ENCODE results near the gene FEM1B. TPM values are rescaled to one million over a fixed set of nuclear protein-coding genes. Genes with fewer than 3 reads are reported as not detected.

FEM1B gene
- total RNA-seq, 1 donor, result 45.5 TPM

DNA sequence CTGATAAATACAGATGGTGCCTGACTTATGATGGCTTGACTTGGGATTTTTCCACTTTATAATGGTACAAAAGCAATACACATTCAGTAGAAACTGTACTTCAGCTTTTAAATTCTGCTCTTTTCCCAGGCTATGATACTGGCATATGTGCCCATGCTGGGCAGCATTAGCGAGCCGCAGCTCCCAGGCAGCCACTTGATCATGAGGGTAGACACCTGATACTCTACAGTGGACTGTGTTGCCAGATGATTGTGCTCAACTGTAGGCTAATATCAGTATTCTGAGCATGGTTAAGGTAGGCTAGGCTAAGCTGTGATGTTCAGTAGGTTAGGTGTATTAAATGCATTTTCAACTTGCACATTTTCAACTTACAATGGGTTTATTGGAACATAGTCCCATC, 17.7 kb upstream of the FEM1B start:
- no peak overlapping the region for H3K4me3 ChIP-seq (ENCODE audit: low read depth, low read length)
- no peak for TF ChIP-seq CTCF (IDR thresholded peaks at IDR 0.05; ENCODE audit: insufficient read depth, low read length)
- DNase-seq (ENCODE audit: low read depth), result no peak

GRCh38 chr15:68261241-68261640, 16.3 kb upstream of the FEM1B start:
- no peak overlapping the region for H3K4me3 ChIP-seq (ENCODE audit: low read depth, low read length)
- TF ChIP-seq CTCF (IDR thresholded peaks at IDR 0.05; ENCODE audit: insufficient read depth, low read length), result no peak
- DNase-seq (ENCODE audit: low read depth), result no peak

DNA sequence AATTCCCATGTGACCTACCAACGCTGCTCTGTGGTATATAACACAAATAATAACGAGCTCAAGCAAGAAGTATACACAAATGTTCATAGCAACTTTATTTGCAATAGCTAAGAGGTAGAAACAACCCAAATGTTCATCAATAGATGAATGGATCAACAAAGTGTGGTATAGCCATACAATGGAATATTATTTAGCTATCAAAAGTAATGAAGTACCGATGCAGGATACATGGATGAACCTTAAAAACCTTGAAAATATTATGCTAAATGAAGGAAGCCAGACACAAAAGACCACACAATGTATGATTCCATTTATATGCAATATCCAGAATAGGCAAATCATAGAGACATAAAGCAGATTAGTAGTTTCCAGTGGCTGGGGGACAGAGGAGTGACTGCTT, 15.6 kb upstream of the FEM1B start:
- no peak for TF ChIP-seq CTCF (IDR thresholded peaks at IDR 0.05; ENCODE audit: insufficient read depth, low read length)
- H3K4me3 ChIP-seq (ENCODE audit: low read depth, low read length), result no peak overlapping the region
- DNase-seq (ENCODE audit: low read depth), result no peak

- H3K4me3 ChIP-seq (ENCODE audit: low read depth, low read length), result no peak overlapping the region
- no peak for DNase-seq (ENCODE audit: low read depth)
- TF ChIP-seq CTCF (IDR thresholded peaks at IDR 0.05; ENCODE audit: insufficient read depth, low read length), result no peak
These were observed 14.8 kb upstream of the FEM1B start for GRCh38 chr15:68262514-68263356.

GRCh38 chr15:68264282-68264681, 13.3 kb upstream of the FEM1B start:
- no peak overlapping the region for H3K4me3 ChIP-seq (ENCODE audit: low read depth, low read length)
- DNase-seq (ENCODE audit: low read depth), result no peak
- TF ChIP-seq CTCF (IDR thresholded peaks at IDR 0.05; ENCODE audit: insufficient read depth, low read length), result no peak

DNA sequence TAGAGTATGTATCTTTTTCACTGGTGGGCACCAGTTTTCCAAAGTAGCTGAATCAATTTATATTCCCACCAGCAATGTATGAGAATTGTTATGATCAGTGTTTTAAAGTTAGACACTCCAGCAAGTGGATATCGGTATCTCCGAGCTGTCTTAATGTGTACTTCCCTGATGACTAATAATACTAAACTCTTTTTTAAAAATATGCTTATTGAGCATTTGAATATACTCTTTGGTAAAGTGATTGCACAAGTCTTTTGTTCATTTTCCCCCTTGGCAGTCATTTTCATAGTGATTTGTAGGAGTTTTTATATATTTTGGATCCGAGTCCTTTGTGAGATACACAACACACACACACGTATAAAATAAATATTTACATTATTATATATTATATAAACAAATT, 12.5 kb upstream of the FEM1B start:
- no peak for DNase-seq (ENCODE audit: low read depth)
- H3K4me3 ChIP-seq (ENCODE audit: low read depth, low read length), result no peak overlapping the region
- TF ChIP-seq CTCF (IDR thresholded peaks at IDR 0.05; ENCODE audit: insufficient read depth, low read length), result no peak

DNA sequence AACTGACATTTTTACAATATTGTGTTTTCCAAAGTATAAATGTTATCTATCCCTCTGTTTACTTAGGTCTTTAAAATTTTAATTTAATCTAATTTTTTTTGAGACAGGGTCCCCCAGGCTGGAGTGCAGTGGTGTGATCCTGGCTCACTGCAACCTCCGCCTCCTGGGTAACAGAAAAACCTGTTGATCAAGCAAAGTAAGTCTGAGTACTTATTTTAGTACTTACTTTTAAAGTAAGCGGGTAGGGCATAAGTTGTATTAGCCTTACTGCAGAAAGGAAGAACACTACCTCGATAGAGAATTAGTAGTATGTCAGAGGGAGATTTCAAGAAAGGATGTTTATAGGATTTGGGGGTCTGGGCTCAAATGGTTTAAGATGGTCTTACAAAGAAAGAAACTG, 11.9 kb upstream of the FEM1B start:
- no peak for TF ChIP-seq CTCF (IDR thresholded peaks at IDR 0.05; ENCODE audit: insufficient read depth, low read length)
- no peak overlapping the region for H3K4me3 ChIP-seq (ENCODE audit: low read depth, low read length)
- no peak for DNase-seq (ENCODE audit: low read depth)
